GM18868 (cell line): ENCODE results near the gene RSPRY1.
"Not testable (repeated sequence)": the region's sequence is repeated elsewhere in the genome, so short reads cannot be mapped to it uniquely, and the experiment has no call there.

Source experiments
- ATAC-seq: cut with Tn5 transposase; IDR thresholded peaks from one replicate; pipeline ENCODE4 v1.9.1; 2021; ENCODE audit warnings: mild to moderate bottlenecking, moderate library complexity; ENCODE audit not compliant: unreplicated experiment

RSPRY1 gene

GRCh38 chr16:57252148-57252721 lies 66.1 kb downstream of the RSPRY1 start:
- no peak for ATAC-seq

GRCh38 chr16:57253466-57253865 lies 67.3 kb downstream of the RSPRY1 start:
- no peak for ATAC-seq

GRCh38 chr16:57255686-57256415 lies 69.7 kb downstream of the RSPRY1 start:
- ATAC-seq, result no peak

GRCh38 chr16:57256601-57257395 lies 70.7 kb downstream of the RSPRY1 start:
- no peak for ATAC-seq

- ATAC-seq, result no peak
Measured at GRCh38 chr16:57257455-57258070, 71.4 kb downstream of the RSPRY1 start.

- ATAC-seq, result no peak
Measured at GRCh38 chr16:57258226-57258909, 72.2 kb downstream of the RSPRY1 start.

GRCh38 chr16:57258910-57259475 lies 72.9 kb downstream of the RSPRY1 start:
- ATAC-seq, result no peak

- no peak for ATAC-seq
Measured at GRCh38 chr16:57260294-57260929, 74.3 kb downstream of the RSPRY1 start.

- ATAC-seq, result no peak
Measured at GRCh38 chr16:57261806-57262205, 75.7 kb downstream of the RSPRY1 start.

GRCh38 chr16:57262841-57263540 lies 76.9 kb downstream of the RSPRY1 start:
- no peak for ATAC-seq

- ATAC-seq, result no peak
Measured at GRCh38 chr16:57263541-57264351, 77.6 kb downstream of the RSPRY1 start.

- ATAC-seq, result no peak
Measured at GRCh38 chr16:57264381-57264780, 78.3 kb downstream of the RSPRY1 start.

- ATAC-seq, result no peak
Measured at GRCh38 chr16:57264950-57265371, 78.8 kb downstream of the RSPRY1 start.

- no peak for ATAC-seq
Measured at GRCh38 chr16:57265850-57266530, 79.9 kb downstream of the RSPRY1 start.

GRCh38 chr16:57266531-57267260 lies 80.6 kb downstream of the RSPRY1 start:
- ATAC-seq, result no peak

- ATAC-seq, result not testable (repeated sequence)
Measured at GRCh38 chr16:57267343-57267742, 81.2 kb downstream of the RSPRY1 start.
